ENCODE measurements around the gene GTF2F1. TPM values are rescaled to one million over a fixed set of nuclear protein-coding genes. Genes with fewer than 3 reads are reported as not detected.

The GTF2F1 gene
- total and polyA plus RNA-seq, 9 of the 15 experiments (the other 6 are each of a cell fraction or from before 2014, with no cell fraction given), result 4.7 to 75.4 (median 68.4) TPM

GRCh38 chr19:6424939-6425731 is 32.2 kb upstream of the GTF2F1 start (continued):
- TF ChIP-seq ZKSCAN1 (IDR thresholded peaks at IDR 0.05; ENCODE audit: low read depth, low read length) (no peak), SNIP1 (IDR thresholded peaks at IDR 0.05; ENCODE audit: low read depth) (no peak), SREBF1 (IDR thresholded peaks at IDR 0.05; ENCODE audit: borderline replicate concordance, low read depth, low read length) (peak; percentile 22; the same call in 1 of the 2 replicates), ZNF354B (CRISPR knock-in tag; IDR thresholded peaks at IDR 0.05) (peak; percentile 57; the same call in 1 of the 2 replicates), PPARD (CRISPR knock-in tag; IDR thresholded peaks at IDR 0.05) (no peak), ETV5 (CRISPR knock-in tag; IDR thresholded peaks at IDR 0.05; ENCODE audit: low read depth) (peak; percentile 84), TCFL5 (CRISPR knock-in tag; conservative IDR thresholded peaks at IDR 0.05) (no peak), NCOA6 (IDR thresholded peaks at IDR 0.05) (no peak), ZC3H11A (IDR thresholded peaks at IDR 0.05; ENCODE audit: low read depth, low read length) (no peak), HCFC1 (IDR thresholded peaks at IDR 0.05; ENCODE audit: low read depth, low read length) (peak; percentile 45; the same call in 1 of the 2 replicates), PHF20 (IDR thresholded peaks at IDR 0.05; ENCODE audit: partially characterized antibody) (no peak), BRF1 (IDR thresholded peaks at IDR 0.05; ENCODE audit: borderline replicate concordance, extremely low read depth, insufficient read length) (no peak), BRD4 (IDR thresholded peaks at IDR 0.05) (peak; percentile 85), E2F6 (IDR thresholded peaks at IDR 0.05; ENCODE audit: borderline replicate concordance in 1 of 2, extremely low read depth in 1 of 2, insufficient read depth in 1 of 2, insufficient read length in 1 of 2, low read depth in 1 of 2, low read length in 1 of 2, poor library complexity in 1 of 2, severe bottlenecking in 1 of 2) (peak; percentile 100), FOXP1 (CRISPR knock-in tag; IDR thresholded peaks at IDR 0.05) (peak; percentile 99), EHMT2 (IDR thresholded peaks at IDR 0.05) (no peak), GABPB1 (CRISPR knock-in tag; IDR thresholded peaks at IDR 0.05) (peak; percentile 82), TCF3 (CRISPR knock-in tag; IDR thresholded peaks at IDR 0.05) (no peak; the same call in none of the 2 replicates), STAT5A (IDR thresholded peaks at IDR 0.05; ENCODE audit: borderline replicate concordance, low read length) (no peak), DDX20 (tag; IDR thresholded peaks at IDR 0.05; ENCODE audit: low read depth) (no peak), ILF3 (IDR thresholded peaks at IDR 0.05; ENCODE audit: borderline replicate concordance) (no peak), MTA1 (IDR thresholded peaks at IDR 0.05; ENCODE audit: borderline replicate concordance) (no peak), ZNF282 (CRISPR knock-in tag; IDR thresholded peaks at IDR 0.05) (peak; percentile 95; the same call in 1 of the 2 replicates), RBM34 (IDR thresholded peaks at IDR 0.05; ENCODE audit: borderline replicate concordance, insufficient read depth, low read length) (no peak), ZNF133 (CRISPR knock-in tag; IDR thresholded peaks at IDR 0.05) (no peak), ZNF197 (CRISPR knock-in tag; IDR thresholded peaks at IDR 0.05; ENCODE audit: low read depth) (no peak; the same call in 1 of the 2 replicates), ZNF695 (CRISPR knock-in tag; IDR thresholded peaks at IDR 0.05) (no peak), SMAD4 (CRISPR knock-in tag; conservative IDR thresholded peaks at IDR 0.05) (peak; percentile 97), FOXJ3 (CRISPR knock-in tag; IDR thresholded peaks at IDR 0.05) (no peak), NONO (IDR thresholded peaks at IDR 0.05; ENCODE audit: low read depth in 2 of 2, low read length in 1 of 2) (no peak), STAT5B (CRISPR knock-in tag; IDR thresholded peaks at IDR 0.05) (no peak)

Measured in K562 (cell line).